ENCODE results near the gene SLF2. TPM values are rescaled to one million over a fixed set of nuclear protein-coding genes. Genes with fewer than 3 reads are reported as not detected.
A peak's percentile ranks its signal among the peaks of the same experiment; 100 is the strongest.

Gene SLF2
- total RNA-seq, 1 donor from 2014 or later = 16.4 TPM

DNA sequence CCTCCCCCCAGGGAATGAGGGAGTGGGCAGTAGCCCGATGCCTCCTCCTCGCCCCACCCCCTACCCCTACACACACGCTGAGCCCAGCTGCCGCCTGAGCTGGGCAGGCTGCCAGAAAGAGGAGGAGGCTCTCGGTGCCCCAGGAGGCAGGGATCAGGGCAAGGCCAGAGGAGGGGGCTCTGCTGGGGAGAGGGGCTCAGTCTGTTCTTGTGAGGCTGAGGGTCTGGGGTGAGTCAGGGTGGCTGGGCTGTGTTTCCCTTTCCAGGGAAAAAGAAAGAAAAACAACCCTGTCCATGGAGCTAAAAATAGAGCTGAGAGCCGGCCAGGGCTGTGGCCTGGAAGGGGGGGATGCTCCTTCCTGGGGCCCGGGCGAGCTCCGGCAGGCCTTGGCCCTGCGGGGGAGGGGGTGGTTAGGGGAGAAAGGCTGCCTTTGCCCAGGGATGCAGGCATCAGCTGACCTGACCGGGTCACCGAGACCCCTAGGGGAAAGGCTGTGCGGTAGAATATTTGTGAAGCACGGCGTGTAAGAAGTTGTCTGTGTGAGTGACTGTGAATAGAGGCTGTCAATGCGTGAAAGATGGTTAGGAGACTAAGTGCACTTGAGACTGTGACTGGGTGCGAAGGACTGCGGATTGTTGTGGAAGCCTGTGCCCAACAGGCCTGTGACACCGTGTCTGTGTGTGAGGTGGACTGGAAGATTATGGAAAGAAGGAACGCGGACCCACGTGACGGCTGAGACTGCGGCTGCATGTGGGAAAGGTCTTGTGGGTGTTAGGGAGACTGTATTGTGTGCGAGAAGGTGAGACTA, 85.6 kb downstream of the SLF2 start:
- H3K36me3 ChIP-seq = peaks cover 18% of the 10 kb centered on the region
- H3K4me3 ChIP-seq = peak overlapping the region; percentile 96
- H3K27ac ChIP-seq (replicated peaks) = peak overlapping the region; percentile 100
- TF ChIP-seq CTCF (IDR thresholded peaks at IDR 0.05; ENCODE audit: borderline replicate concordance) = no peak
- intact Hi-C loops (cut with micrococcal nuclease) = no loop called here
- no peaks in the 10 kb centered on the region for H3K27me3 ChIP-seq (ENCODE audit: low read depth)
- DNase-seq = peak; percentile 84
- H3K4me1 ChIP-seq = peaks cover 69% of the 10 kb centered on the region
- H3K9me3 ChIP-seq (replicated peaks) = no peaks in the 10 kb centered on the region

GRCh38 chr10:100998991-100999741, 86.4 kb downstream of the SLF2 start:
- Histone ChIP-seq H3K9me3 (replicated peaks) (no peaks in the 10 kb centered on the region), H3K4me3 (peak overlapping the region; percentile 96), H3K27me3 (ENCODE audit: low read depth) (no peaks in the 10 kb centered on the region), H3K4me1 (peaks cover 77% of the 10 kb centered on the region), H3K27ac (replicated peaks) (peak overlapping the region; percentile 100), H3K36me3 (peaks cover 18% of the 10 kb centered on the region)
- intact Hi-C loops (cut with micrococcal nuclease) = no loop called here
- DNase-seq = peak; percentile 84
- peak; percentile 99 for TF ChIP-seq CTCF (IDR thresholded peaks at IDR 0.05; ENCODE audit: borderline replicate concordance)

- Histone ChIP-seq H3K36me3 (peaks cover 22% of the 10 kb centered on the region), H3K4me1 (peaks cover 83% of the 10 kb centered on the region), H3K9me3 (replicated peaks) (no peaks in the 10 kb centered on the region), H3K4me3 (peak within 1 kb of the TSS; percentile 96), H3K27ac (replicated peaks) (peak within 1 kb of the TSS; percentile 100), H3K27me3 (ENCODE audit: low read depth) (no peaks in the 10 kb centered on the region)
- intact Hi-C loops (cut with micrococcal nuclease) = no loop called here
- TF ChIP-seq CTCF (IDR thresholded peaks at IDR 0.05; ENCODE audit: borderline replicate concordance) = no peak
- DNase-seq = no peak
These were observed 87.0 kb downstream of the SLF2 start, which contains the start of gene LZTS2 for GRCh38 chr10:100999742-101000126. LZTS2 (plus strand) TSS chr10:100999808; CDS start chr10:101002539, 2,731 bp downstream.

GRCh38 chr10:101000127-101000914, 87.6 kb downstream of the SLF2 start:
- intact Hi-C loops (cut with micrococcal nuclease) = no loop called here
- peaks cover 89% of the 10 kb centered on the region for H3K4me1 ChIP-seq

More at GRCh38 chr10:101000127-101000914, 87.6 kb downstream of the SLF2 start:
- Histone ChIP-seq H3K4me3 (peak overlapping the region; percentile 96), H3K27ac (replicated peaks) (peak overlapping the region; percentile 100), H3K27me3 (ENCODE audit: low read depth) (no peaks in the 10 kb centered on the region), H3K9me3 (replicated peaks) (no peaks in the 10 kb centered on the region), H3K36me3 (peaks cover 28% of the 10 kb centered on the region)
- TF ChIP-seq CTCF (IDR thresholded peaks at IDR 0.05; ENCODE audit: borderline replicate concordance) = no peak
- no peak for DNase-seq

All from left ventricle myocardium inferior (tissue), 1 donor.